IPS DF 19.7 (cell line): ENCODE measurements around the gene L3MBTL3.
"Not testable (repeated sequence)": the region's sequence is repeated elsewhere in the genome, so short reads cannot be mapped to it uniquely, and the experiment has no call there.

Source experiments
- DNase-seq: peaks from one replicate; pipeline ENCODE4 v3.0.0-alpha.2; 2013; ENCODE audit warnings: low read depth, low spot score

Gene L3MBTL3

GRCh38 chr6:130138116-130138908, 119.9 kb downstream of the L3MBTL3 start:
- DNase-seq = no peak

GRCh38 chr6:130138909-130139242, 120.5 kb downstream of the L3MBTL3 start:
- DNase-seq = no peak

- no peak for DNase-seq
Measured at GRCh38 chr6:130140084-130140483, 121.7 kb downstream of the L3MBTL3 start.

GRCh38 chr6:130143709-130144108, 125.3 kb downstream of the L3MBTL3 start:
- no peak for DNase-seq

- no peak for DNase-seq
Measured at GRCh38 chr6:130147111-130147510, 128.7 kb downstream of the L3MBTL3 start.

- DNase-seq = peak; percentile 7
Measured at GRCh38 chr6:130148181-130148580, 129.8 kb downstream of the L3MBTL3 start.

GRCh38 chr6:130149016-130149415, 130.6 kb downstream of the L3MBTL3 start:
- not testable (repeated sequence) for DNase-seq

- DNase-seq = no peak
Measured at GRCh38 chr6:130150906-130151305, 132.5 kb downstream of the L3MBTL3 start.

- no peak for DNase-seq
Measured at GRCh38 chr6:130152908-130153510, 134.6 kb downstream of the L3MBTL3 start.

- DNase-seq = no peak
Measured at GRCh38 chr6:130156908-130157307, 138.5 kb downstream of the L3MBTL3 start.

GRCh38 chr6:130158056-130158455, 139.7 kb downstream of the L3MBTL3 start:
- no peak for DNase-seq

- no peak for DNase-seq
Measured at GRCh38 chr6:130158548-130158947, 140.2 kb downstream of the L3MBTL3 start.

- DNase-seq = no peak
Measured at GRCh38 chr6:130159956-130160355, 141.6 kb downstream of the L3MBTL3 start.

- DNase-seq = no peak
Measured at GRCh38 chr6:130161683-130162404, 143.5 kb downstream of the L3MBTL3 start.

- no peak for DNase-seq
Measured at GRCh38 chr6:130162421-130162820, 144.0 kb downstream of the L3MBTL3 start.

- no peak for DNase-seq
Measured at GRCh38 chr6:130163266-130163665, 144.9 kb downstream of the L3MBTL3 start.

- DNase-seq = no peak
Measured at GRCh38 chr6:130164251-130164650, 145.9 kb downstream of the L3MBTL3 start.

- DNase-seq = no peak
Measured at GRCh38 chr6:130167655-130168054, 149.3 kb downstream of the L3MBTL3 start.

GRCh38 chr6:130170160-130170559, 151.8 kb downstream of the L3MBTL3 start:
- not testable (repeated sequence) for DNase-seq

GRCh38 chr6:130173377-130174004, 155.1 kb downstream of the L3MBTL3 start:
- DNase-seq = not testable (repeated sequence)

- DNase-seq = no peak
Measured at GRCh38 chr6:130176378-130176777, 158.0 kb downstream of the L3MBTL3 start.

GRCh38 chr6:130178692-130179091, 160.3 kb downstream of the L3MBTL3 start:
- DNase-seq = no peak
